ENCODE results near the gene CMTM1.

CMTM1 gene

GRCh38 chr16:66539623-66540469, 26.4 kb upstream of the CMTM1 start:
- DNase-seq: no peak

GRCh38 chr16:66541388-66542355, 24.6 kb upstream of the CMTM1 start:
- no peak for DNase-seq

- no peak for DNase-seq
Observed at GRCh38 chr16:66542396-66542795, 23.8 kb upstream of the CMTM1 start.

GRCh38 chr16:66543541-66543940, 22.7 kb upstream of the CMTM1 start:
- no peak for DNase-seq

- DNase-seq: no peak
Observed at GRCh38 chr16:66544016-66544757, 22.1 kb upstream of the CMTM1 start.

GRCh38 chr16:66547101-66547989, 18.9 kb upstream of the CMTM1 start:
- peak; percentile 17 for DNase-seq

GRCh38 chr16:66548068-66548467, 18.2 kb upstream of the CMTM1 start:
- DNase-seq: no peak

- DNase-seq: no peak
Observed at GRCh38 chr16:66548868-66549267, 17.4 kb upstream of the CMTM1 start.

GRCh38 chr16:66549284-66550131, 16.7 kb upstream of the CMTM1 start, which contains the start of gene TK2:
TSS of gene TK2 (minus strand) at chr16:66550122. CDS start at chr16:66550061, 61 bp downstream.
- peak; percentile 59 for DNase-seq

- peak; percentile 45 for DNase-seq
Observed at GRCh38 chr16:66551348-66551759, 14.9 kb upstream of the CMTM1 start.

GRCh38 chr16:66551788-66552285, 14.4 kb upstream of the CMTM1 start:
- no peak for DNase-seq

- DNase-seq: peak; percentile 88
Observed at GRCh38 chr16:66552286-66553177, 13.7 kb upstream of the CMTM1 start, which contains the start of gene CKLF. TSS of gene CKLF (plus strand) at chr16:66552576. CDS start at chr16:66552716, 140 bp downstream.

GRCh38 chr16:66553223-66553622, 13.0 kb upstream of the CMTM1 start:
- DNase-seq: no peak

GRCh38 chr16:66554021-66554420, 12.2 kb upstream of the CMTM1 start:
- DNase-seq: no peak

GRCh38 chr16:66554495-66554894, 11.7 kb upstream of the CMTM1 start:
- DNase-seq: no peak

- DNase-seq: no peak
Observed at GRCh38 chr16:66560107-66560506, 6.1 kb upstream of the CMTM1 start.

GRCh38 chr16:66561381-66562080, 4.7 kb upstream of the CMTM1 start:
- no peak for DNase-seq

GRCh38 chr16:66562409-66562808, 3.8 kb upstream of the CMTM1 start:
- peak; percentile 4 for DNase-seq

GRCh38 chr16:66562986-66563385, 3.3 kb upstream of the CMTM1 start:
- no peak for DNase-seq

Measured in NCI-H2171 treated with DMSO at 0.1 percent for 48 hours (cell line).